ENCODE data around the gene SNIP1. TPM values are rescaled to one million over a fixed set of nuclear protein-coding genes. Genes with fewer than 3 reads are reported as not detected.
"Not testable (repeated sequence)": the region's sequence is repeated elsewhere in the genome, so short reads cannot be mapped to it uniquely, and the experiment has no call there.

The SNIP1 gene
- polyA plus RNA-seq, 2 of the 4 experiments (the other 2 are of a cell fraction): 6.6 to 9.0 TPM

DNA sequence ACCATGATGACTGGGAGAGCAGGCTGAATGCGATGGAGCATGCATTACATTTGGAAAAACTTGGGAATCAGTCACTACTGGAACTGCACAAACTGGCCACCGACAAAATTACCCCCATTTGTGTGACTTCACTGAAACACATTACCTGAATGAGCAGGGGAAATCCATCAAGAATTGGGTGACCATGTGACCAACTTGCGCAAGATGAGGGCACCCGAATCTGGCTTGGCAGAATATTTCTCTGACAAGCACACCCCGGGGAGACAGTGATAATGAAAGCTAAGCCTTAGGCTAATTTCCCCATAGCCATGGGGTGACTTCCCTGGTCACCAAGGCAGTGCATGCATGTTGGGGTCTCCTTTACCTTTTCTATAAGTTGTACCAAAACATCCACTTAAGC lies 9.1 kb downstream of the SNIP1 start:
- CTCF ChIA-PET: interaction anchor here (0.7 to 0.8 kb wide), 2 partner anchors 36 to 57 kb away, joined by 3 read pairs; no protein-coding TSS in a partner anchor
- DNase-seq (ENCODE audit: low read depth in 1 of 2, low spot score in 1 of 2): no peak
- 93% methylated on average over 5 of the region's 5 CpGs for WGBS (ENCODE audit: missing lambda C conversion rate)
- POLR2A ChIA-PET: no interaction called here
- no peak for FAIRE-seq
- H3K4me2 ChIP-seq: no peak overlapping the region
- H3K9me3 ChIP-seq: no peaks in the 10 kb centered on the region
- H3K27ac ChIP-seq: no peak overlapping the region
- H3K4me3 ChIP-seq: no peak overlapping the region
- no peak for ATAC-seq
- peaks cover 3% of the 10 kb centered on the region; the same call in 1 of the 3 replicates for H3K4me1 ChIP-seq
- TF ChIP-seq HEYL (CRISPR knock-in tag; IDR thresholded peaks at IDR 0.05) (no peak), CEBPB (IDR thresholded peaks at IDR 0.05) (peak in 1 of 2 experiments; percentile 51; a peak in 1 of 4 replicates)

DNA sequence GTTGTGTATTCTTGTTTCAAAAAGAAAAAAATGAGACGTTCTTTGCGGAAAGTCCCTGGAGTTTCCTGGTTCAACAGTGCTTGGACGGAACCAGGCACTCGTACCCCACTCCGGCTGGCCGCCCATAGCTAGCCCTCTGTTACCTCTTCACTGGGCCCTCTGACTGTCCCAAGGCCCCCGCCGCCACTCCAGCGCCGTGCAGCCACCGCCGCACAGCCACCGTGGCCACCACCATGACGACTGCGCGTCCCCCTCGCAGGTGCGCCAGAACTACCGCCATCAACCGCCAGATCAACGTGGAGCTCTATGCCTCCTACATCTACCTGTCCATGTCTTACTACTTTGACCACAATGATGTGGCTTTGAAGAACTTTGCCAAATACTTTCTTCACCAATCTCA lies 9.6 kb downstream of the SNIP1 start:
- TF ChIP-seq SMC3 (IDR thresholded peaks at IDR 0.05) (no peak), HDAC2 (IDR thresholded peaks at IDR 0.05) (no peak), USF2 (IDR thresholded peaks at IDR 0.05) (no peak), FOXS1 (CRISPR knock-in tag; IDR thresholded peaks at IDR 0.05) (no peak), HOXA7 (CRISPR knock-in tag; IDR thresholded peaks at IDR 0.05) (no peak), MAZ (IDR thresholded peaks at IDR 0.05; ENCODE audit: borderline replicate concordance, low read depth, low read length) (no peak)
- TF ChIP-seq, protein P1, sequence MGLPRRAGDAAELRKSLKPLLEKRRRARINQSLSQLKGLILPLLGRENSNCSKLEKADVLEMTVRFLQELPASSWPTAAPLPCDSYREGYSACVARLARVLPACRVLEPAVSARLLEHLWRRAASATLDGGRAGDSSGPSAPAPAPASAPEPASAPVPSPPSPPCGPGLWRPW (IDR thresholded peaks at IDR 0.05): no peak
- no peak for ATAC-seq
- CTCF ChIA-PET: interaction anchor here (0.8 kb wide), 1 partner anchor 57 kb away, joined by 3 read pairs; no protein-coding TSS in a partner anchor
- Histone ChIP-seq H3K4me2 (no peak overlapping the region), H3K27ac (no peak overlapping the region), H3K4me3 (no peak overlapping the region), H3K9me3 (no peaks in the 10 kb centered on the region), H3K4me1 (no peaks in the 10 kb centered on the region)
- POLR2A ChIA-PET: no interaction called here
- WGBS (ENCODE audit: missing lambda C conversion rate): 97% methylated on average over 20 of the region's 21 CpGs
- DNase-seq (ENCODE audit: low read depth in 1 of 2, low spot score in 1 of 2): no peak
- FAIRE-seq: no peak

GRCh38 chr1:37540036-37540785 lies 13.9 kb downstream of the SNIP1 start:
- Histone ChIP-seq H3K4me3 (no peak overlapping the region), H3K9me3 (no peaks in the 10 kb centered on the region), H3K4me2 (no peak overlapping the region), H3K27ac (no peak overlapping the region), H3K4me1 (peaks cover 19% of the 10 kb centered on the region; the same call in 2 of the 3 replicates)
- ATAC-seq (no peak), DNase-seq (ENCODE audit: low read depth in 1 of 2, low spot score in 1 of 2) (no peak), FAIRE-seq (no peak)
- ChIA-PET POLR2A (no interaction called here), CTCF (no interaction called here)
- TF ChIP-seq, protein P2, sequence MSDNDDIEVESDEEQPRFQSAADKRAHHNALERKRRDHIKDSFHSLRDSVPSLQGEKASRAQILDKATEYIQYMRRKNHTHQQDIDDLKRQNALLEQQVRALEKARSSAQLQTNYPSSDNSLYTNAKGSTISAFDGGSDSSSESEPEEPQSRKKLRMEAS (IDR thresholded peaks at IDR 0.05): no peak
- TF ChIP-seq HOXA7 (CRISPR knock-in tag; IDR thresholded peaks at IDR 0.05) (no peak), CEBPB (IDR thresholded peaks at IDR 0.05) (no peak), FOSL2 (IDR thresholded peaks at IDR 0.05) (no peak), FOSL2 (CRISPR knock-in tag; IDR thresholded peaks at IDR 0.05) (no peak), FOSB (CRISPR knock-in tag; IDR thresholded peaks at IDR 0.05) (no peak)
- WGBS (ENCODE audit: missing lambda C conversion rate): 95% methylated on average over 30 of the region's 30 CpGs

GRCh38 chr1:37539154-37539553 lies 14.9 kb downstream of the SNIP1 start:
- DNase-seq (ENCODE audit: low read depth in 1 of 2, low spot score in 1 of 2); H3K9me3 ChIP-seq; H3K4me2 ChIP-seq; CTCF ChIA-PET; FAIRE-seq; POLR2A ChIA-PET; H3K27ac ChIP-seq; H3K4me3 ChIP-seq; ATAC-seq: not testable (repeated sequence)
- peaks cover 27% of the 10 kb centered on the region for H3K4me1 ChIP-seq
- WGBS (ENCODE audit: missing lambda C conversion rate): 95% methylated on average over 10 of the region's 10 CpGs

- Histone ChIP-seq H3K4me2 (no peak overlapping the region), H3K4me3 (no peak overlapping the region), H3K9me3 (no peaks in the 10 kb centered on the region), H3K27ac (no peak overlapping the region; a peak in 1 of 6 replicates), H3K4me1 (peaks cover 37% of the 10 kb centered on the region)
- 43% methylated on average over 2 of the region's 2 CpGs for WGBS (ENCODE audit: missing lambda C conversion rate)
- ChIA-PET CTCF (interaction anchor here (1.0 to 1.1 kb wide), 2 partner anchors 25 to 32 kb away, joined by 3 read pairs; no protein-coding TSS in a partner anchor), POLR2A (no interaction called here)
- DNase-seq (ENCODE audit: low read depth in 1 of 2, low spot score in 1 of 2): peak in 1 of 2 experiments; percentile 21
- peak; percentile 45 to 46; a peak in 3 of 6 replicates for ATAC-seq
- FAIRE-seq: no peak
- no peak for TF ChIP-seq HOXB5 (CRISPR knock-in tag; IDR thresholded peaks at IDR 0.05)
- no peak for TF ChIP-seq RAD21 (conservative IDR thresholded peaks at IDR 0.05 in 1 of 2, IDR thresholded peaks at IDR 0.05 in 1 of 2)
- no peak for TF ChIP-seq CBX2 (IDR thresholded peaks at IDR 0.05; ENCODE audit: borderline replicate concordance, low read depth)
- TF ChIP-seq, protein P3, sequence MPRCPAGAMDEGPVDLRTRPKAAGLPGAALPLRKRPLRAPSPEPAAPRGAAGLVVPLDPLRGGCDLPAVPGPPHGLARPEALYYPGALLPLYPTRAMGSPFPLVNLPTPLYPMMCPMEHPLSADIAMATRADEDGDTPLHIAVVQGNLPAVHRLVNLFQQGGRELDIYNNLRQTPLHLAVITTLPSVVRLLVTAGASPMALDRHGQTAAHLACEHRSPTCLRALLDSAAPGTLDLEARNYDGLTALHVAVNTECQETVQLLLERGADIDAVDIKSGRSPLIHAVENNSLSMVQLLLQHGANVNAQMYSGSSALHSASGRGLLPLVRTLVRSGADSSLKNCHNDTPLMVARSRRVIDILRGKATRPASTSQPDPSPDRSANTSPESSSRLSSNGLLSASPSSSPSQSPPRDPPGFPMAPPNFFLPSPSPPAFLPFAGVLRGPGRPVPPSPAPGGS (IDR thresholded peaks at IDR 0.05): no peak
- no peak for TF ChIP-seq ZSCAN20 (CRISPR knock-in tag; IDR thresholded peaks at IDR 0.05)
- no peak for TF ChIP-seq USF2 (IDR thresholded peaks at IDR 0.05)
- no peak for TF ChIP-seq GATA3 (IDR thresholded peaks at IDR 0.05; ENCODE audit: borderline replicate concordance)
- TF ChIP-seq SREBF2 (IDR thresholded peaks at IDR 0.05): no peak
- TF ChIP-seq E2F6 (IDR thresholded peaks at IDR 0.05; ENCODE audit: borderline replicate concordance, low read depth): no peak
- no peak for TF ChIP-seq EP300 (IDR thresholded peaks at IDR 0.05)
Observed at GRCh38 chr1:37537378-37537777, 16.7 kb downstream of the SNIP1 start.

Measured in A549 (cell line).